ENCODE results near the gene GC. TPM values are rescaled to one million over a fixed set of nuclear protein-coding genes. Genes with fewer than 3 reads are reported as not detected.

The GC gene
- total RNA-seq, 2 donors from 2014 or later, result not detected

DNA sequence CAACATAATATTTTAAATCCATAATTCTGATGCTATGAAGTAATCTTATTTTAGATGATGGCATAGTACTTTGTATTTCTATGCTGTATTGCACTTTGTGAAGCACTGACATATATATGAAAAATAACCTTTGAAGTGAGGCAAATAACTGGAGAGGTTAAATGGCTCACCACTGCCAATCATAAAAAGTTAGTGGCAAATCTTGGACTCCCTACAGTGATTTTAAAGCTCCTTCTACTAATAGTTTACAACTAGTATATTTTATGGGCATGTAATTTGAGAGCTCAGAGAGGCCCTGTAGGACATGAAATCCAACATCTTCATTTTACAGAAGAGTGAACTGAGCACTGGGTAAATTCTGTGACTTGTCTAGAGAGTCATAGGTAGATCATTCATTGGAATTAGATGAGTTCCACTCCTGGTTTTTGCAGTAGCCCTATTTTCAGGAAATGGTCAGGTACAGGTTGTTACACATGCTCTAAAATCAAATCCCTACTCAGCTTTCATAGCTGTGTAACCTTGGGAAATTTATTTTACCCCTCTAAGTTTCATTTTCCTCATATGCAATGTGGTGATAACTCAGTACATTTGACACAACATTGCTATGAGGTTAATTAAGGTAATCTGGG lies 804 bp upstream of the GC start:
- H3K4me3 Mint-ChIP-seq, result no peak overlapping the region
- H3K27me3 Mint-ChIP-seq, result no peaks in the 10 kb centered on the region
- no peak overlapping the region for H3K27ac Mint-ChIP-seq
- ATAC-seq (no peak), DNase-seq (no peak)
- no peaks in the 10 kb centered on the region for H3K4me1 Mint-ChIP-seq
- no peaks in the 10 kb centered on the region for H3K9me3 ChIP-seq (ENCODE audit: control insufficient read depth, low read length, poor library complexity, severe bottlenecking)
- H3K36me3 Mint-ChIP-seq (ENCODE audit: low read depth), result no peaks in the 10 kb centered on the region

- DNase-seq (no peak), ATAC-seq (no peak)
- no peaks in the 10 kb centered on the region for H3K4me1 Mint-ChIP-seq
- no peak overlapping the region for H3K4me3 Mint-ChIP-seq
- peaks cover 12% of the 10 kb centered on the region for H3K27me3 Mint-ChIP-seq
- no peaks in the 10 kb centered on the region for H3K9me3 ChIP-seq (ENCODE audit: control insufficient read depth, low read length, poor library complexity, severe bottlenecking)
- H3K36me3 Mint-ChIP-seq (ENCODE audit: low read depth), result no peaks in the 10 kb centered on the region
- H3K27ac Mint-ChIP-seq, result no peak overlapping the region
These were observed 6.0 kb downstream of the GC start for GRCh38 chr4:71777891-71778290.

DNA sequence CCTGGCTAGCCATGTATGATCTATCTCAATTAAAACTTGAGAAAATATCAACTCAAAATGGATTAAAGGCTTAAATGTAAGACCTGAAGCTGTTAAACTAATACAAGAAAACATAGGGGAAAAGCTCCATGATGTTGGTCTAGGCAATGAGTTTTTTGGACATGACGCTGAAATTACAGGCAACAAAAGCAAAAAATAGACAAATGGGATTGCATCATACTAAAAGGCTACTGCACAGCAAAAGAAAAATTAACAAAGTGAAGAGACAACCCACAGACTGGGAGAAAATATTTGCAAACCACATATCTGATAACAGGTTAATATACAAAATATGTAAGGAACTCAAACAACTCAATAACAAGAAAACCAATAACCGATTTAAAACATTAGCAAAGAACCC lies 8.4 kb downstream of the GC start:
- H3K27me3 Mint-ChIP-seq, result peaks cover 12% of the 10 kb centered on the region

DNA sequence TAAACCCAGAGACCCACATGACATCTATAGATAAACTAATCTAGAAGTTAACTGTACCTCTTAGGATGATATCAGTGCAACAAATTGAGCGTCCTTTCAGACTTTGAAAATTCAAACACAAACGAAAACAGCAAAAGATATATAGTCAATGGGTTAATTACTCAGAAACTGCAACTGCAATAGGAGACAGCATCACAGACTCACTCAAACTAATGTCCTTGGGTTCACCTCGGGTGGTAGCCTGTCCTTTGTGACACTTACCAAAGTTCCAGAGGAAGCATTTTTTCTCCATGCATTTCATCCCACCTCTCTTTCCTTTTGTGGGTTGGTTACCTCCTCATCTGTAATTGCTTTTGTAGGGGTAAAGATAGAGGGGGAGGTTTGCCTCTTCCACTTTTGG lies 9.7 kb downstream of the GC start:
- no peak for DNase-seq

More for the DNA sequence above, 8.4 kb downstream of the GC start:
- H3K36me3 Mint-ChIP-seq (ENCODE audit: low read depth), result no peaks in the 10 kb centered on the region
- no peak overlapping the region for H3K4me3 Mint-ChIP-seq
- DNase-seq (no peak), ATAC-seq (no peak)
- no peaks in the 10 kb centered on the region for H3K4me1 Mint-ChIP-seq
- no peak overlapping the region for H3K27ac Mint-ChIP-seq
- no peaks in the 10 kb centered on the region for H3K9me3 ChIP-seq (ENCODE audit: control insufficient read depth, low read length, poor library complexity, severe bottlenecking)

DNA sequence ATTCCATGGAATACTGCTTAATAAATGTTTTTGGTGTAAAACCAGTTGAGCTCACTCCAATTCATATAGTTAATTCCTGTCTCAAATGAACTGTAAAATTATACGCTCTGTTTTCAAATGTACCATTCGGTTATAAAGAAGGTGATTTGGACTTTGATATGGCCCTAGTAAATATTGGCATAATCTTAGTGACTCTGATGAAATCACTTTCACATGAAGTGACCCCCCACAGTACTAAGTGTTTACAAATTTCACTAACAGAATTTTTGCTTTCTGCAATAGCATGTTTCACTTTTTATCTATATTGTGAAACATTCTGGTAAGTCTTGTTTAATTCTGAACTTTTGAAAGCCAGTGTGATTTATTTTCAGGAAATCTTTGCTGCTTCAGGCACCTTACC lies 10.9 kb downstream of the GC start:
- Mint-ChIP-seq H3K27me3 (peaks cover 24% of the 10 kb centered on the region), H3K4me1 (no peaks in the 10 kb centered on the region), H3K27ac (no peak overlapping the region), H3K36me3 (ENCODE audit: low read depth) (no peaks in the 10 kb centered on the region), H3K4me3 (no peak overlapping the region)
- DNase-seq (no peak), ATAC-seq (no peak)
- no peaks in the 10 kb centered on the region for H3K9me3 ChIP-seq (ENCODE audit: control insufficient read depth, low read length, poor library complexity, severe bottlenecking)

More for the DNA sequence above, 9.7 kb downstream of the GC start:
- H3K27me3 Mint-ChIP-seq, result peaks cover 23% of the 10 kb centered on the region
- no peak overlapping the region for H3K4me3 Mint-ChIP-seq
- no peaks in the 10 kb centered on the region for H3K36me3 Mint-ChIP-seq (ENCODE audit: low read depth)
- H3K27ac Mint-ChIP-seq, result no peak overlapping the region
- ATAC-seq, result no peak
- no peaks in the 10 kb centered on the region for H3K9me3 ChIP-seq (ENCODE audit: control insufficient read depth, low read length, poor library complexity, severe bottlenecking)
- no peaks in the 10 kb centered on the region for H3K4me1 Mint-ChIP-seq

- ATAC-seq, result no peak
These were observed 11.3 kb downstream of the GC start for GRCh38 chr4:71772592-71772991.

GRCh38 chr4:71771613-71772012 lies 12.3 kb downstream of the GC start:
- no peaks in the 10 kb centered on the region for H3K36me3 Mint-ChIP-seq (ENCODE audit: low read depth)
- H3K4me1 Mint-ChIP-seq, result no peaks in the 10 kb centered on the region
- H3K27ac Mint-ChIP-seq, result no peak overlapping the region
- no peaks in the 10 kb centered on the region for H3K9me3 ChIP-seq (ENCODE audit: control insufficient read depth, low read length, poor library complexity, severe bottlenecking)
- peaks cover 24% of the 10 kb centered on the region for H3K27me3 Mint-ChIP-seq
- no peak for DNase-seq
- no peak overlapping the region for H3K4me3 Mint-ChIP-seq
- ATAC-seq, result no peak

More at GRCh38 chr4:71772592-71772991, 11.3 kb downstream of the GC start:
- Mint-ChIP-seq H3K27ac (no peak overlapping the region), H3K4me3 (no peak overlapping the region), H3K27me3 (peaks cover 24% of the 10 kb centered on the region), H3K36me3 (ENCODE audit: low read depth) (no peaks in the 10 kb centered on the region), H3K4me1 (no peaks in the 10 kb centered on the region)
- no peaks in the 10 kb centered on the region for H3K9me3 ChIP-seq (ENCODE audit: control insufficient read depth, low read length, poor library complexity, severe bottlenecking)
- no peak for DNase-seq

GRCh38 chr4:71769434-71769833 lies 14.4 kb downstream of the GC start:
- no peak overlapping the region for H3K27ac Mint-ChIP-seq
- H3K36me3 Mint-ChIP-seq (ENCODE audit: low read depth), result no peaks in the 10 kb centered on the region
- H3K4me1 Mint-ChIP-seq, result no peaks in the 10 kb centered on the region

DNA sequence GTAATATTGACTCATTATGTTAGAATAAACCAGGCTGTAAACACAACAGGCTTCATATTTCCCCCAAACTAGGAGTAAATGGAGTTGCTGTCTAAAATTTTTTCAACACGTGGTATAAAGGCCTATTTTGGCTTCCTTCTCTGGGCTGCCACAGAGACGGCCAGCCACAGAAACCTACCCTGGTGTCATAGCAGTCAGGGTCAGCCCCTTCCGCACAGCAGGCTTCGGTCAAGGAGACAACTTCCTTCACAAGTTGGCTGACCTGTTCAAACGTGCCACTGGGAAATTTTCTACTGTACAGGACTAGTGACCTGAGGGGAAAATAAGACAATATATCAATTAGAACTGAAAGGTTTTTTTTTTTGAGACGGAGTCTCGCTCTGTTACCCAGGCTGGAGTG lies 15.8 kb downstream of the GC start:
- DNase-seq (no peak), ATAC-seq (no peak)
- H3K4me3 Mint-ChIP-seq, result no peak overlapping the region
- H3K36me3 Mint-ChIP-seq (ENCODE audit: low read depth), result no peaks in the 10 kb centered on the region
- H3K27me3 Mint-ChIP-seq, result peaks cover 19% of the 10 kb centered on the region
- H3K4me1 Mint-ChIP-seq, result no peaks in the 10 kb centered on the region
- no peaks in the 10 kb centered on the region for H3K9me3 ChIP-seq (ENCODE audit: control insufficient read depth, low read length, poor library complexity, severe bottlenecking)
- H3K27ac Mint-ChIP-seq, result no peak overlapping the region

More at GRCh38 chr4:71769434-71769833, 14.4 kb downstream of the GC start:
- ATAC-seq, result no peak
- Mint-ChIP-seq H3K27me3 (peaks cover 19% of the 10 kb centered on the region), H3K4me3 (no peak overlapping the region)
- H3K9me3 ChIP-seq (ENCODE audit: control insufficient read depth, low read length, poor library complexity, severe bottlenecking), result no peaks in the 10 kb centered on the region
- DNase-seq, result no peak

DNA sequence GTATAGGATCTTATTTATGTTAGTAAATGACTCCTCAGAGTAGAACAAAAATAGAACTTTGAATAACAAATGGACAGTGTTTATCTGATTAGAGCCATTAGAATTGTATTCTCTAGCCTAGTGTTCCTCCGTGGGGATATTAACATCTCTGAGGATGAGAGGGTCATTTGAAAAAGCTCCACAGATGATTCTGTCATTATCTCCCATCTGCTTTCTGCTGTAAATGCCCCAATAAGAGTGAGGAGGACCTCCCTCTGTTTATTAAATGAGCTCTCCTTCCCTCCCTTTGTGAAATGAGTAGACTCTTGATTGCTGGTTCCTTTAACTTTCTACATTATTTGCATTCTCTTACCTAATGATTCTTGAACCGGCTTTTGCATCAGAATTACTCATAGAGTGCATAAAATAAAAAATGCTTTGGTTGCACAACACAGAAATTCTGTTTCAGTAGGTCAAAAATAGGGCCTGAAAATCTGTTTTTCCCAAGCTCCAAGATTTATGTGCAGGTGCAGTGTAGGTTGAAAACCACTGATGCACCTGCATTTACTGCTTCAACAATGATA lies 18.0 kb downstream of the GC start:
- ATAC-seq (no peak), DNase-seq (no peak)
- Mint-ChIP-seq H3K27ac (no peak overlapping the region), H3K27me3 (peaks cover 19% of the 10 kb centered on the region), H3K4me3 (no peak overlapping the region), H3K36me3 (ENCODE audit: low read depth) (no peaks in the 10 kb centered on the region), H3K4me1 (no peaks in the 10 kb centered on the region)
- H3K9me3 ChIP-seq (ENCODE audit: control insufficient read depth, low read length, poor library complexity, severe bottlenecking), result no peaks in the 10 kb centered on the region

DNA sequence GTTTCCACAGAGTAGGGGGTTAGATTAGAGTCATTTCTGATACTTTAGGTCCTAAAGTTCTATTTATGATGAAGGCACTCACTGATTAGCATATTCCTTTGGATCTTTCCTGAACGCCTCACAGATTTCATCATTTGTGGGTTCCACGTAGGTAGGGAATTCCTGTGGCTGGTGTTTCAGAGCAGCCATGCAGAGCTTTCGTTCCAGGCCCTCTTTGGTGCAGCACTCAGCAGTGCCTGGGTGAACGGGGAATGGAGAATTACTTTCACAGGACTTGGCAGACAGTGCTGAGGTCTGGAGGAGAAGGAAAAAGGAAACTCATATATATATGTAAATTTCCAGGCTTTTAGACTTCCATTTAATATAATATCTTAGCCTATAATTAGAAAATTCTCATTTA lies 18.5 kb downstream of the GC start:
- H3K4me3 Mint-ChIP-seq, result no peak overlapping the region
- peaks cover 19% of the 10 kb centered on the region for H3K27me3 Mint-ChIP-seq
- no peaks in the 10 kb centered on the region for H3K9me3 ChIP-seq (ENCODE audit: control insufficient read depth, low read length, poor library complexity, severe bottlenecking)
- H3K36me3 Mint-ChIP-seq (ENCODE audit: low read depth), result no peaks in the 10 kb centered on the region
- H3K4me1 Mint-ChIP-seq, result no peaks in the 10 kb centered on the region
- ATAC-seq (no peak), DNase-seq (no peak)
- H3K27ac Mint-ChIP-seq, result no peak overlapping the region

DNA sequence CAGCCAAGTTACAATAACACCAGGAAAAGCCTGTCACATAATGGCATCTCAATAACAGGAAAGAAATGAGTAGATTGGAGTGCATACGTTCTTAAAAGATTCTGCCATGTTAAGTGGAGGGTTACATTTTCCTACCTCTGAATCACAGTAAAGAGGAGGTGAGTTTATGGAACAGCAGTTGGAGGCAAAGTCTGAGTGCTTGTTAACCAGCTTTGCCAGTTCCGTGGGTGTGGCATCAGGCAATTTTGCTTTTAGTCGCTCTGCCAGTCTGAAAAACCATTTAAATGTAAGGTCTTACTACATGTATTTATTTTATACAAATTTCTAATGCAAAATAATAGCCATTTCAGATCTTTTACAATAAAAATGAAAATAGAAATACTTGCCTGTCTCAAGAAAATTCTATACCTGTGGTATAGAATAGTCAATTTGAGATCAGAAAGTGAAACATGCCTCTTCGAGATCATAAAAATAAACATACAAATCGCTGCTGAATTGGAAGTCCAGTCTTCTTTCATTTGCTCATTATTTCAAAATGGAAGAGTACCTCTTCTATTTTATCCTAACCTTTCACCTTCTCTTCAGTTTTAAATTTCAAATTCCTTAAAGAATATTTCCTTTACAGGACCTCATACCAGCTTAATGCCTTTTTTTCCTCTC lies 31.4 kb downstream of the GC start:
- Mint-ChIP-seq H3K4me1 (no peaks in the 10 kb centered on the region), H3K4me3 (no peak overlapping the region), H3K36me3 (ENCODE audit: low read depth) (no peaks in the 10 kb centered on the region), H3K27me3 (peaks cover 17% of the 10 kb centered on the region), H3K27ac (no peak overlapping the region)
- ATAC-seq (no peak), DNase-seq (no peak)
- H3K9me3 ChIP-seq (ENCODE audit: control insufficient read depth, low read length, poor library complexity, severe bottlenecking), result no peaks in the 10 kb centered on the region

DNA sequence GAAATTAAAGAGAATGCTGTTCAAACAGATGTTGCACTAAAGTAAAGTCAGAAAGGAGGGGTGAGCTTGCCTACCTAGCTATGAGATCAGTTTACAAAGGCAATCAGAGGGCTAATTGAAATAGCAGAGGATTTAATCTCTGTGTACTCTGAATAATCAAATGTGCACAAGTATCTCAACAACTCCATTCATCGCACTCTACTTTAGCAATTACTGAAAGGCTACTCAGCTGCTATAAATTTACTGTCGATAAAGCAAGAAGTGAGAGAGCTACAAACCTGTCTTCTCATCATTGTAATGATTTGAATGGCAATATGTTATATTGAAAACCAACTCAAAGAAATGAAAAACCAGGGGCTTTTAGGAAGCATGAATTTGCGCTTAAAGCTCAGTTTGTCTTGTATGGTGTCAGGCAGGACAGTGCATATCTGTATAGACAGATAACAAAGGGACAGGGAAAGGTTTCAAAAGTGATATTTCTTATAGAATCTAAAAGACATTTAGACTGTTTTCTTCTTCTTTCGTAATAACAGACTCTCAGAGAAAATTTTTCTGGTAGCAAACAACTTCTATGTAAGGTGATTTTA lies 34.8 kb downstream of the GC start:
- H3K4me3 Mint-ChIP-seq, result no peak overlapping the region
- peaks cover 2% of the 10 kb centered on the region for H3K4me1 Mint-ChIP-seq
- no peaks in the 10 kb centered on the region for H3K9me3 ChIP-seq (ENCODE audit: control insufficient read depth, low read length, poor library complexity, severe bottlenecking)
- ATAC-seq, result no peak
- peaks cover 28% of the 10 kb centered on the region for H3K27me3 Mint-ChIP-seq
- no peak for DNase-seq
- H3K36me3 Mint-ChIP-seq (ENCODE audit: low read depth), result no peaks in the 10 kb centered on the region
- no peak overlapping the region for H3K27ac Mint-ChIP-seq

All from T-helper 17 cell (primary cell).